Measurements from ENCODE around the gene FEZ2.

DNA sequence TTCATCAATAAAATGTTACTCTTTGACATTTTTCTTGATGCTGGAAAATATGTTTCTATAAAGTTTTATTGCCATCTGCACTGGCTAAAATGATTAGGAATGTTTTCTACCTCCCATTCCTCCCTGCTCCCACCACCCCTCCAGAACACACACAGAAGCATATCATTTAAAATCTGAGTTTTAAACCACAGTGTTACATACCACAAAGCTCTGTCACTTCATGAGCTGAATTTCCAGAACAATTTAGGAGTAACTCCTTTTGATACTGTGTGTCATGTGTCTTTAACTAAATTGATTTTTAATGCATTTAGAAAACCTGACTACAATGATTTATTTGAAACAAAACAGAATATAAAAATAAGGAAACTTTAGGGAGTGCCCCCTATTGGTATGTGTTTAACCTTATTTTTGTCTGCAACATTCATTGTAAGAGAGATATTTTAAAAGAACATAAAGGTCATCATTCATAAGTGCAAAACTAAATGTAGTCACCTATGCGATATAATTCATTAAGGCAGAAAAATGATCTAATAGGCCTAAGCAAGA lies 52.0 kb downstream of the FEZ2 start:
- TF ChIP-seq, protein P1, sequence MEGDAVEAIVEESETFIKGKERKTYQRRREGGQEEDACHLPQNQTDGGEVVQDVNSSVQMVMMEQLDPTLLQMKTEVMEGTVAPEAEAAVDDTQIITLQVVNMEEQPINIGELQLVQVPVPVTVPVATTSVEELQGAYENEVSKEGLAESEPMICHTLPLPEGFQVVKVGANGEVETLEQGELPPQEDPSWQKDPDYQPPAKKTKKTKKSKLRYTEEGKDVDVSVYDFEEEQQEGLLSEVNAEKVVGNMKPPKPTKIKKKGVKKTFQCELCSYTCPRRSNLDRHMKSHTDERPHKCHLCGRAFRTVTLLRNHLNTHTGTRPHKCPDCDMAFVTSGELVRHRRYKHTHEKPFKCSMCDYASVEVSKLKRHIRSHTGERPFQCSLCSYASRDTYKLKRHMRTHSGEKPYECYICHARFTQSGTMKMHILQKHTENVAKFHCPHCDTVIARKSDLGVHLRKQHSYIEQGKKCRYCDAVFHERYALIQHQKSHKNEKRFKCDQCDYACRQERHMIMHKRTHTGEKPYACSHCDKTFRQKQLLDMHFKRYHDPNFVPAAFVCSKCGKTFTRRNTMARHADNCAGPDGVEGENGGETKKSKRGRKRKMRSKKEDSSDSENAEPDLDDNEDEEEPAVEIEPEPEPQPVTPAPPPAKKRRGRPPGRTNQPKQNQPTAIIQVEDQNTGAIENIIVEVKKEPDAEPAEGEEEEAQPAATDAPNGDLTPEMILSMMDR (IDR thresholded peaks at IDR 0.05) = no peak
- TF ChIP-seq EP300 (IDR thresholded peaks at IDR 0.05) (no peak), POLR2A (IDR thresholded peaks at IDR 0.05) (no peak)
